IPS DF 4.7 (cell line): ENCODE measurements around the gene EPB41L4B.
"Not testable (repeated sequence)": the region's sequence is repeated elsewhere in the genome, so short reads cannot be mapped to it uniquely, and the experiment has no call there.

Source experiments
- DNase-seq: peaks from one replicate; pipeline ENCODE4 v3.0.0-alpha.2; 2013; ENCODE audit warnings: low spot score; ENCODE audit errors: extremely low read depth

The EPB41L4B gene

DNA sequence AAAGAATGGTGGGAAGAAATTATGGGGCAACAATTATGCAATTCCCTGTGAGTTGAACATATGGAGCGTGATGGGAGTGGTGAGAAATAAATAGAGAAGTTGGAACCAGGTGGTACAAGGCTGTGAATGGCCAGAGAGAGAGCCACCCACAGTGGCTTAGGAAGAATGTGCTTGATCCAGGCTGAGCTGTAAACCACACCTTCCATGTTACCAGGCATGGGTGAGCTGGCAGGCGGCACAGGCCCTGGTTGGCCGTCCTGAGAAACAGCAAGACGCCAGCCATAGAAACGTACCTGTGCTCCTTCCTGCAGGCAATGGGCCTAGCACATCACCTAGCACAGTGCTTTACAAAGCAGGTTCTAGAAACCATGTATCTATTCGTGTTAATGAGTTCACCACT is 74.3 kb downstream of the EPB41L4B start:
- DNase-seq, result no peak

- DNase-seq, result no peak
Observed at GRCh38 chr9:109245310-109245897, 75.5 kb downstream of the EPB41L4B start.

GRCh38 chr9:109244179-109245132 is 76.4 kb downstream of the EPB41L4B start:
- DNase-seq, result peak; percentile 41

- DNase-seq, result no peak
Observed at GRCh38 chr9:109242741-109243140, 78.1 kb downstream of the EPB41L4B start.

DNA sequence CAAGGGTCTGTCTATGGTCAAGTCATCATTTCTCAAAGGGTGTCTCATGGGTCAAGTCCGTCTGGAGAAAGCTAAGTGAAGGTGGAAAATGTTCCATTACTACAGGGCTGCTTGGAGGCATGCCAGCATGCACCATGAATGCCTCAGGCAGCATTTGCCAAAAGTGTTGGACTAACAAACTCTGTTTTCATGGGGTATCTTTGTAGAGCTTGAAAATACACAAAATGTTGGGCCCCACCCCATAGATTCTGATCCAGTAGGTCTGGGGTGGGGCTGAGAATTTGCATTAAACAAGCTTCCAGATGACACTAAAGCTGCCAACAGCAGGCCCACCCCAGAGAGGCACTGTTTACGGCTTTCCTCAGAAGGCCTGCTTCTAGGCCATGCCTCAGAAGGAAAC is 78.8 kb downstream of the EPB41L4B start:
- no peak for DNase-seq

DNA sequence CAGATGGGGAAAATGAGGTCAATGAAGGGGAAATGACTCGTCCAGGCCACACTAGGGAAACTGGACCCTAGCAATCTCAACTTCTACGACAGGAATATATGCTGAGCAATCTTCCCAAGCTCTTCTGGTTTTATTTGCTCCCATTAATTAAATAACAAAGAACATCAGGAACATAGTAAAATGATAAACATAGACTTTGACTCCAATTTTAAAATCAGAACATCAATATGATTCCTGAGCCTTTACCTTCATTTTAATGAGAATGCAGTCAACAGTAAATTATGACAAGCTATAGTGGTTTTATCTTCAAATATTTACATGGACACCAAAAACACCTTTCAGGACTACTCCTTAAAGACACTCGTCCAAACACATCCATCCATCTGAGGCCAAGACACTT is 79.7 kb downstream of the EPB41L4B start:
- DNase-seq, result no peak

- no peak for DNase-seq
Observed at GRCh38 chr9:109239240-109239639, 81.6 kb downstream of the EPB41L4B start.

- DNase-seq, result no peak
Observed at GRCh38 chr9:109238655-109239054, 82.2 kb downstream of the EPB41L4B start.

GRCh38 chr9:109238125-109238524 is 82.7 kb downstream of the EPB41L4B start:
- DNase-seq, result no peak

DNA sequence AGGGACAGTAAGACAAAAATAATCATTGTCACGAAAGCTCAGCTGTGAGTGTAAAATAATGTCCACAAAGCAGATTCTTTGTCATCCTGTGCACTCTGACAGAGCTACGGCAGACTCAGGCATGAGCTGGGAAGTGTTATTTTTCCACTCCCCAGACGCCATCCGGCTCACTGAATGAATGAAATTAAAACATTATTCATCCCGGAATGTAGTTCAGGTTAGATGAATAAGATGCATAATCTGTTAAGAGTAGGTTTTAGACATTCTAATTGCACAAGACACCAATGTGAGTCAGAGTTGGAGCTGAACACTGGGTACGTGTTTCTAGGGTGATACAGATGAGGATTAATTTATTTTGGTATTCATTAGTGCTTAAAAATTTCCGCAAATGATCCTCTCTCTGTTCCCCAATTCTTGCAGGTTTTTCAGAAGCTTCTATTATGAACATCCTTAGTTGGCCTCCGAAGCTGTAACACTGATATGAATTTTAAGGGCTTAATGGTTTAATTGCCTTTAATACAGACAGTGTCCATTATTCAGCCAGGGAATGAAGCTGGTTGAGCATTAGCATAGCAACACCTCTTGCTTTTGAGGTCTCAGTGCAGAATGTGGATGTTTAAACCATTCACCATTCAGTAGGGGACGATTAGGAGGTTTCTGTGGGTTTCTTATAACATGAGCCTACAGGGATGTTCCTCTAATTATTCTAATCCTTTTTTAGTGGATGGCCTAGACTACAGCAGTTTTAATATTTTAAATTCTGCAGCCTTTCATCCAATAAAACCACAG is 88.2 kb downstream of the EPB41L4B start:
- no peak for DNase-seq

GRCh38 chr9:109231593-109231992 is 89.3 kb downstream of the EPB41L4B start:
- DNase-seq, result no peak

- no peak for DNase-seq
Observed at GRCh38 chr9:109230277-109230676, 90.6 kb downstream of the EPB41L4B start.

GRCh38 chr9:109229682-109230081 is 91.2 kb downstream of the EPB41L4B start:
- DNase-seq, result no peak

DNA sequence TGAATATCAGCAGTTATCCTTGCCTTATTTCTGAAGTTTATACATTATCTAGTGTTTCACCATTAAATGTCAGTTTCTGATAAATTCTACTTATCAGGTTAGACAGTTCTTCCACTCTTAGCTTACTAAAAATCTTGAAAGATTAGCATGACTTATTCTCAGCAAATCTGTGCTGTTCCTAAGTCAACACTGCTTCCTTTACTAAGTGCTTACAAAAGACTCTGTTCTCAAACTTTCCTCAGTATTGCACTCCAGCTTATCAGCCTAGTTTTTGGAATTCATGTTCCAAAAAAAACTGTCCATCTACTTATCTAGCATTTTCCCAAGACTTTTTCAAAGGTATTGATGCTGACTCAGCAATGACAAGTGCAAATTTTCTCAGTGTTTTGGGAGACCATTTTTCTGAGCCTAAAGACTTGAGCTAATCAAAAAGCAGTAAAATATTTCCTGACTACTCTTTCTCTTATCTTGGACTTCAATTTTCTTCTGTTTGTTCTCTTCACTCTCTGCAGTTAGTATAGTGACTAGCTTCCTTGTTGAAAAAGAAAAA is 92.7 kb downstream of the EPB41L4B start:
- DNase-seq, result no peak

- DNase-seq, result no peak
Observed at GRCh38 chr9:109225629-109226028, 95.2 kb downstream of the EPB41L4B start.

GRCh38 chr9:109224751-109225150 is 96.1 kb downstream of the EPB41L4B start:
- DNase-seq, result no peak

DNA sequence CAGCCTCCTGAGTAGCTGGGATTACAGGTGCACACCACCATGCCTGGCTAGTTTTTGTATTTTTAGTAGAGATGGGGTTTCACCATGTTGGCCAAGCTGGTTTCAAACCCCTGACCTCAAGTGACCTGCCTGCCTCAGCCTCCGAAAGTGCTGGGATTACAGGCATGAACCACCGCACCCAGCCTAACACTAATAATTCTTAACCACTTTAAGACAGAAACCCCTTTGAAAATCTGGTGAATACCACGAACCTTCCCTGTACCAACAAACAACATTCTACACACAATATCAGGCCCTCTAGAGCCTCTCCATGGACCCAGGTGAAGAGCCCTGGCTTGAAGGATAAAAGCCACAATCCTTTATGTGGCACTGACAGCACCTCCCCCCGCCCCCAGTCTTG is 102.6 kb downstream of the EPB41L4B start:
- not testable (repeated sequence) for DNase-seq

DNA sequence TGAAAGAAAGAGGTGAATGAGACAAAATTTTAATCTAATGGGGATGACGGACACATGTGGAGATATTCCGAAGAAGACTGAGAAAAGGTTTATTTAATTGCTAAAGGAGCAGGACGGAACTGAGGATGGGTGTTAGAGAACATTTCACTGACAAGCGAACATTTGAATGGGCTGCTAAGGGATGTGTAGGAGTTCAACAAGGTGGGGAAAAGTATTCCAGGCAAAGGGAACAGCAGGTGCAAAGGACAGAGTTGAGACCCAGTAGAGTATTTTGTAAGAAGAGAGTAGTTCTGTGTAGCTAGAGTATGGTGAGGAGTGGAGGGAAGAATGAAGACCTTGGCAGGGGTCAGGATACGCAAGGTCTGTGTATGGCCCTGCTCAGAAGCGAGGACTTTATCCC is 106.4 kb downstream of the EPB41L4B start:
- no peak for DNase-seq

GRCh38 chr9:109213285-109214121 is 107.4 kb downstream of the EPB41L4B start:
- DNase-seq, result no peak

DNA sequence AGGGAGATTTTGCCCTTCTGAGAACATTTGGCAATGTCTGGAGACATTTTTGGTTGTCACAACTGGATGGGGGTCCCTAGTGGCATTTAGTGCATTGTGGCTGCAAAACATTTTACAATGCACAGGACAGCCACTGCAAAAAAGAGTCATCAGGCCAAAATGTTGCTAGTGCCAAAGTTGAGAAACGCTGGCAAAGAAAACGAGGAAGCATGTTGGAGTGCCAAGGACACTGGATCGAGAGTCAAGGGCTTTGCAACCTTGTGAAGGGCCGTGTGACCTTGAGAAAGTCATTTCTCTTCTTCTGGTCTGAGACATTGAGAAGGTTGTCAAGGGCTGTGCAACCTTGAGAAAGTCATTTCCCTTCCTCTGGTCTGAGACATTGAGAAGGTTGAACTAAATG is 108.1 kb downstream of the EPB41L4B start:
- no peak for DNase-seq

DNA sequence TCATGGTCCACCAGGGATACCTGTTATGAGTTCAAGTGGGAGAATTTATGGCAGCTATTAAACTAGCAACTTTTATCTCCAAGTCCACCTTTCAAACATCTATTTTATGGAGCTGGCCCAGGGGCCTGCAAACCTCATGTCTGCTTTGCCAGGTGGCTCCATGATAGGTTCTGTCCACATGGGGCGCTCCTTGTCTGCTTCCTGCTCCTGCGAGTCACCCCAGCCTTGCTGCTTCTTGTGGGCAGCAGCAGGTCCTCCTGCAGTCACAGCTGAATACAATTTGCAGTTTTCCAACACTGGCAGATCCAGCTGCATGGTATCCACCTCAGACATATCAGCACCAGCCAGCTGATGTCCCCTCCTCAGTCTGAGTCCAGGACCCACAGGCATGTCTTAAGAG is 114.2 kb downstream of the EPB41L4B start:
- no peak for DNase-seq
